HepG2 (cell line): ENCODE data around the gene CORO7. TPM values are rescaled to one million over a fixed set of nuclear protein-coding genes. Genes with fewer than 3 reads are reported as not detected.

Experiments
- ERF ChIP-seq: IDR thresholded peaks from 2 replicates; pipeline ENCODE4 v1.6.1; 2018; ENCODE audit warnings: missing biosample characterization, missing genetic modification reagents
- MAFK ChIP-seq, 2 experiments: IDR thresholded peaks in 1 of 2; conservative IDR thresholded peaks in 1 of 2; 2 replicates each; pipeline ENCODE4 v1.6.1; 2011; ENCODE audit warnings: improper control_type of control experiment in 2 of 2, low read length in 2 of 2
- MZF1 ChIP-seq: sonication (generic); formaldehyde crosslinking; IDR thresholded peaks from 2 replicates; pipeline ENCODE4 v1.8.1; 2023; ENCODE audit warnings: mild to moderate bottlenecking, missing genetic modification reagents, borderline replicate concordance
- NCOA2 ChIP-seq: sonication (generic); formaldehyde crosslinking; IDR thresholded peaks from 2 replicates; pipeline ENCODE4 v1.8.0; 2022; ENCODE audit warnings: inconsistent platforms
- NR1H2 ChIP-seq: sonication (generic); formaldehyde crosslinking; IDR thresholded peaks from 2 replicates; pipeline ENCODE4 v1.8.1; 2022; ENCODE audit warnings: low read depth, missing genetic modification reagents, borderline replicate concordance
- SP140L ChIP-seq: sonication (generic); formaldehyde crosslinking; IDR thresholded peaks from 2 replicates; pipeline ENCODE4 v1.4.0; 2020; ENCODE audit warnings: missing genetic modification reagents, borderline replicate concordance
- STAT5B ChIP-seq: sonication (generic); formaldehyde crosslinking; IDR thresholded peaks from 2 replicates; pipeline ENCODE4 v1.4.0; 2020; ENCODE audit warnings: missing genetic modification reagents
- ZBTB40 ChIP-seq, 2 experiments: fragments of 450-650 bp in 1 of 2; sonication (generic) in 1 of 2; formaldehyde crosslinking in 1 of 2; IDR thresholded peaks; 2 replicates each; pipeline versions ENCODE4 v1.6.1 to v1.8.0; 2016 to 2022; ENCODE audit warnings: antibody characterized with exemption in 1 of 2, mild to moderate bottlenecking in 1 of 2, missing genetic modification reagents in 1 of 2
- ZBTB44 ChIP-seq: sonication (generic); formaldehyde crosslinking; IDR thresholded peaks from 2 replicates; pipeline ENCODE4 v1.4.0; 2020; ENCODE audit warnings: missing genetic modification reagents
- ZNF281 ChIP-seq: sonication (generic); formaldehyde crosslinking; IDR thresholded peaks from 2 replicates; pipeline ENCODE4 v1.4.0; 2020; ENCODE audit warnings: missing genetic modification reagents, borderline replicate concordance
- ZNF382 ChIP-seq: sonication (generic); formaldehyde crosslinking; IDR thresholded peaks from 2 replicates; pipeline ENCODE4 v1.5.0; 2020; ENCODE audit warnings: missing genetic modification reagents, mild to moderate bottlenecking, borderline replicate concordance
- polyA plus RNA-seq, 8 experiments: library from polyadenylated mRNA; depleted of rRNA in 3 of 8; stranded (reverse) in 7 of 8; unstranded in 1 of 8; fragments of >200 nt; fragmentation: Illumina TruSeq in 4 of 8; extraction: Trizol in 4 of 8; gene quantifications; 2 replicates each; pipeline versions ENCODE4 v1.2.1 to v1.2.3, GENCODE V29; 2011 to 2016; ENCODE audit warnings: low read depth in 4 of 8, missing spikeins in 1 of 8, mixed read lengths in 1 of 8; ENCODE audit not compliant: insufficient read depth in 1 of 8
- total RNA-seq, 5 experiments: library from RNA; depleted of rRNA; stranded (reverse); fragments of >200 nt; fragmentation: Illumina TruSeq; extraction: Trizol; gene quantifications; 2 replicates each; pipeline ENCODE4 v1.2.3, GENCODE V29; 2016; ENCODE audit warnings: low read depth in 1 of 5

CORO7 gene
- total and polyA plus RNA-seq, 2 of the 13 experiments (the other 11 are each of a cell fraction or from before 2014, with no cell fraction given) = 9.9 to 14.3 TPM

GRCh38 chr16:4425378-4426020 lies 9.1 kb upstream of the CORO7 start, which contains the start of gene DNAJA3 (continued):
- TF ChIP-seq MZF1 (CRISPR knock-in tag) (no peak), SP140L (no peak), ZNF382 (CRISPR knock-in tag) (no peak), ZBTB40 (IDR thresholded peaks at IDR 0.05) (no peak), ZBTB40 (CRISPR knock-in tag; IDR thresholded peaks at IDR 0.05) (peak; percentile 35; the same call in 1 of the 2 replicates), ZNF281 (CRISPR knock-in tag) (no peak; the same call in 1 of the 2 replicates), NR1H2 (CRISPR knock-in tag) (no peak), NCOA2 (CRISPR knock-in tag) (no peak; the same call in 1 of the 2 replicates), STAT5B (CRISPR knock-in tag) (no peak), ZBTB44 (CRISPR knock-in tag) (no peak; the same call in 1 of the 2 replicates), MAFK (conservative IDR thresholded peaks at IDR 0.05 in 1 of 2, IDR thresholded peaks at IDR 0.05 in 1 of 2; ENCODE audit: low read length in 2 of 2) (no peak), ERF (CRISPR knock-in tag) (no peak)
